Measurements from ENCODE around the gene TBC1D9B.
"Not testable (repeated sequence)": the region's sequence is repeated elsewhere in the genome, so short reads cannot be mapped to it uniquely, and the experiment has no call there.

The TBC1D9B gene

GRCh38 chr5:179837076-179838011 is 70.4 kb downstream of the TBC1D9B start:
- no peak for DNase-seq (ENCODE audit: low read depth in 2 of 2)

- DNase-seq (ENCODE audit: low read depth in 2 of 2), result peak; percentile 29 to 42
Measured at GRCh38 chr5:179836225-179837019, 71.3 kb downstream of the TBC1D9B start.

- not testable (repeated sequence) for DNase-seq (ENCODE audit: low read depth in 2 of 2)
Measured at GRCh38 chr5:179834871-179835270, 72.8 kb downstream of the TBC1D9B start.

GRCh38 chr5:179834120-179834519 is 73.6 kb downstream of the TBC1D9B start:
- no peak for DNase-seq (ENCODE audit: low read depth in 2 of 2)

- DNase-seq (ENCODE audit: low read depth in 2 of 2), result no peak
Measured at GRCh38 chr5:179833709-179834070, 74.0 kb downstream of the TBC1D9B start.

- DNase-seq (ENCODE audit: low read depth in 2 of 2), result no peak
Measured at GRCh38 chr5:179833056-179833708, 74.5 kb downstream of the TBC1D9B start.

GRCh38 chr5:179832039-179832745 is 75.5 kb downstream of the TBC1D9B start:
- no peak for DNase-seq (ENCODE audit: low read depth in 2 of 2)

- DNase-seq (ENCODE audit: low read depth in 2 of 2), result no peak
Measured at GRCh38 chr5:179830818-179831468, 76.8 kb downstream of the TBC1D9B start.

GRCh38 chr5:179829732-179830435 is 77.8 kb downstream of the TBC1D9B start:
- no peak for DNase-seq (ENCODE audit: low read depth in 2 of 2)

- no peak for DNase-seq (ENCODE audit: low read depth in 2 of 2)
Measured at GRCh38 chr5:179828756-179829421, 78.8 kb downstream of the TBC1D9B start.

- DNase-seq (ENCODE audit: low read depth in 2 of 2), result peak; percentile 39 to 46
Measured at GRCh38 chr5:179827680-179828079, 80.0 kb downstream of the TBC1D9B start.

GRCh38 chr5:179825655-179826182 is 82.0 kb downstream of the TBC1D9B start:
- DNase-seq (ENCODE audit: low read depth in 2 of 2), result no peak

GRCh38 chr5:179824745-179825112 is 83.0 kb downstream of the TBC1D9B start:
- DNase-seq (ENCODE audit: low read depth in 2 of 2), result no peak

- no peak for DNase-seq (ENCODE audit: low read depth in 2 of 2)
Measured at GRCh38 chr5:179823937-179824744, 83.6 kb downstream of the TBC1D9B start.

GRCh38 chr5:179822444-179822990 is 85.2 kb downstream of the TBC1D9B start:
- DNase-seq (ENCODE audit: low read depth in 2 of 2), result no peak

- no peak for DNase-seq (ENCODE audit: low read depth in 2 of 2)
Measured at GRCh38 chr5:179822059-179822432, 85.7 kb downstream of the TBC1D9B start.

GRCh38 chr5:179821298-179822058 is 86.2 kb downstream of the TBC1D9B start:
- peak; percentile 66 to 79 for DNase-seq (ENCODE audit: low read depth in 2 of 2)
